WTC11 (cell line): Measurements from ENCODE around the gene ST6GALNAC2. TPM values are rescaled to one million over a fixed set of nuclear protein-coding genes. Genes with fewer than 3 reads are reported as not detected.

Experiments used
- ATAC-seq: fragments of 200-7000 bp; cut with Tn5 transposase; 2 replicates; pipeline ENCODE4 v1.10.0; 2021; ENCODE audit warnings: mild to moderate bottlenecking, moderate library complexity
- CTCF ChIA-PET: fragments of 300-600 bp; sonication (Branson Sonifier 250); formaldehyde crosslinking; loops from one replicate; lab custom pipeline; 2021; ENCODE audit warnings: antibody characterized with exemption; lab: Charles Lee
- POLR2A ChIA-PET: fragments of 350-600 bp; sonication (Branson Sonifier 250); formaldehyde crosslinking; loops from one replicate; lab custom pipeline; 2021; ENCODE audit warnings: antibody characterized with exemption; lab: Charles Lee
- DNase-seq: peaks from one replicate; pipeline ENCODE4 v3.0.0; 2021; ENCODE audit warnings: low spot score
- H3K27ac Mint-ChIP-seq: 2 replicates; pipeline ENCODE4 v1.8.0; 2021; ENCODE audit warnings: mixed read lengths
- H3K27me3 Mint-ChIP-seq: 2 replicates; pipeline ENCODE4 v1.8.0; 2021; ENCODE audit warnings: low read depth, mild to moderate bottlenecking, moderate library complexity, mixed read lengths
- H3K36me3 Mint-ChIP-seq: 2 replicates; pipeline ENCODE4 v1.8.0; 2021; ENCODE audit warnings: mixed read lengths
- H3K4me1 Mint-ChIP-seq: 2 replicates; pipeline ENCODE4 v1.8.0; 2022; ENCODE audit warnings: mixed read lengths
- H3K4me3 Mint-ChIP-seq: 2 replicates; pipeline ENCODE4 v1.8.0; 2021; ENCODE audit warnings: mild to moderate bottlenecking, moderate library complexity, mixed read lengths
- H3K9me3 Mint-ChIP-seq: 2 replicates; pipeline ENCODE4 v1.8.0; 2021; ENCODE audit warnings: mixed read lengths
- ETV6 ChIP-seq: sonication (generic); formaldehyde crosslinking; IDR thresholded peaks from 2 replicates; pipeline ENCODE4 v1.8.1; 2022; ENCODE audit warnings: mild to moderate bottlenecking, missing genetic modification reagents
- RELA ChIP-seq: sonication (generic); formaldehyde crosslinking; IDR thresholded peaks from 2 replicates; pipeline ENCODE4 v1.8.1; 2022; ENCODE audit warnings: missing genetic modification reagents, mild to moderate bottlenecking, borderline replicate concordance
- TP53 ChIP-seq: sonication (generic); formaldehyde crosslinking; IDR thresholded peaks from 2 replicates; pipeline ENCODE4 v1.8.1; 2023; ENCODE audit warnings: mild to moderate bottlenecking, missing genetic modification reagents
- ZBTB21 ChIP-seq: sonication (generic); formaldehyde crosslinking; IDR thresholded peaks from 2 replicates; pipeline ENCODE4 v1.8.1; 2023; ENCODE audit warnings: mild to moderate bottlenecking, missing genetic modification reagents, borderline replicate concordance
- ZNF121 ChIP-seq: sonication (generic); formaldehyde crosslinking; IDR thresholded peaks from 2 replicates; pipeline ENCODE4 v1.8.0; 2023; ENCODE audit warnings: missing genetic modification reagents
- total RNA-seq: library from RNA; stranded (reverse); gene quantifications from 3 replicates; pipeline ENCODE4 v1.2.3, GENCODE V29; 2021
- TF ChIP-seq, protein P1 (sequence below): fragments of 250-450 bp; sonication (Bioruptor Pico); IDR thresholded peaks from 2 replicates; pipeline ENCODE4 v1.9.0; 2021; ENCODE audit warnings: mild to moderate bottlenecking
- TF ChIP-seq, protein P2 (sequence below): sonication (generic); formaldehyde crosslinking; IDR thresholded peaks from 2 replicates; pipeline ENCODE4 v1.8.0; 2022; ENCODE audit warnings: mild to moderate bottlenecking, missing genetic modification reagents
- TF ChIP-seq, protein P3 (sequence below): sonication (generic); formaldehyde crosslinking; IDR thresholded peaks from 2 replicates; pipeline ENCODE4 v1.8.0; 2022; ENCODE audit warnings: missing genetic modification reagents
- TF ChIP-seq, protein P4 (sequence below): fragments of 250-450 bp; sonication (Bioruptor Pico); IDR thresholded peaks from 2 replicates; pipeline ENCODE4 v1.9.0; 2021; ENCODE audit warnings: moderate library complexity, mild to moderate bottlenecking, inconsistent platforms, borderline replicate concordance
- TF ChIP-seq, protein P5 (sequence below): sonication (generic); formaldehyde crosslinking; IDR thresholded peaks from 2 replicates; pipeline ENCODE4 v1.8.1; 2022; ENCODE audit warnings: mild to moderate bottlenecking, moderate library complexity, missing genetic modification reagents
- TF ChIP-seq, protein P6 (sequence below): sonication (generic); formaldehyde crosslinking; IDR thresholded peaks from 2 replicates; pipeline ENCODE4 v1.8.1; 2022; ENCODE audit warnings: low read depth, mild to moderate bottlenecking, moderate library complexity, missing genetic modification reagents, borderline replicate concordance
- TF ChIP-seq, protein P7 (sequence below): sonication (generic); formaldehyde crosslinking; IDR thresholded peaks from 2 replicates; pipeline ENCODE4 v1.8.0; 2022; ENCODE audit warnings: mild to moderate bottlenecking, missing genetic modification reagents
- TF ChIP-seq, protein P8 (sequence below): sonication (generic); formaldehyde crosslinking; conservative IDR thresholded peaks from 2 replicates; pipeline ENCODE4 v1.8.1; 2022; ENCODE audit warnings: mild to moderate bottlenecking, missing genetic modification reagents
- TF ChIP-seq, protein P9 (sequence below): sonication (generic); formaldehyde crosslinking; IDR thresholded peaks from 2 replicates; pipeline ENCODE4 v1.8.1; 2023; ENCODE audit warnings: mild to moderate bottlenecking, missing genetic modification reagents
- TF ChIP-seq, protein P10 (sequence below): sonication (generic); formaldehyde crosslinking; IDR thresholded peaks from 2 replicates; pipeline ENCODE4 v1.8.1; 2023; ENCODE audit warnings: mild to moderate bottlenecking, missing genetic modification reagents, moderate library complexity

The ST6GALNAC2 gene
- total RNA-seq, 1 experiment from 2014 or later, result not detected

DNA sequence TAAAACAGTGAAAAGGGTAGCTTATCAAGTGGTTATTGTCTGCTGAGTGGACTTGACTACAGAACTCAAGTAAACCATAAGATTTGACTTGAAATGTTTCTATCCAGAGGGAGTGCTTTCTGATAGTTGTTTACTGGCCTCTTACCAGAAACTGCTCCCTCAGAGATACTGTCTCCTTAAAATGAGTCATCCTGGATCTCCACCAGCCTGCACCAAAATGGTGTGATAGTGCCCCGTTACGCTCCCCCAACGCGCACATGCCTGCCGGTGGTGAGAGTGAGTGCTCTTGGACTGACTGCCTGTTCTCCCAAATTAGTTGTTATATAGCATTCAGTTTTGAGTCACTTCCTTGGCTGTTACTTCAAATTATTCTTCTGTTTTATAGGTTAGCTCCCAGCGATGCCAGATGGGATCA, 22.9 kb downstream of the ST6GALNAC2 start:
- no peak overlapping the region; the same call in 1 of the 2 replicates for H3K4me3 Mint-ChIP-seq
- ChIA-PET CTCF (no interaction called here), POLR2A (interaction anchor here (0.7 to 1.0 kb wide), 2 partner anchors 34 to 459 kb away, joined by 3 to 4 read pairs; partner anchors contain the start of gene EXOC7)
- peaks cover 74% of the 10 kb centered on the region for H3K36me3 Mint-ChIP-seq
- no peak for DNase-seq
- H3K9me3 Mint-ChIP-seq, result no peaks in the 10 kb centered on the region
- H3K27ac Mint-ChIP-seq, result peak overlapping the region; percentile 77
- TF ChIP-seq ZBTB21 (CRISPR knock-in tag), result no peak
- TF ChIP-seq, protein P1, sequence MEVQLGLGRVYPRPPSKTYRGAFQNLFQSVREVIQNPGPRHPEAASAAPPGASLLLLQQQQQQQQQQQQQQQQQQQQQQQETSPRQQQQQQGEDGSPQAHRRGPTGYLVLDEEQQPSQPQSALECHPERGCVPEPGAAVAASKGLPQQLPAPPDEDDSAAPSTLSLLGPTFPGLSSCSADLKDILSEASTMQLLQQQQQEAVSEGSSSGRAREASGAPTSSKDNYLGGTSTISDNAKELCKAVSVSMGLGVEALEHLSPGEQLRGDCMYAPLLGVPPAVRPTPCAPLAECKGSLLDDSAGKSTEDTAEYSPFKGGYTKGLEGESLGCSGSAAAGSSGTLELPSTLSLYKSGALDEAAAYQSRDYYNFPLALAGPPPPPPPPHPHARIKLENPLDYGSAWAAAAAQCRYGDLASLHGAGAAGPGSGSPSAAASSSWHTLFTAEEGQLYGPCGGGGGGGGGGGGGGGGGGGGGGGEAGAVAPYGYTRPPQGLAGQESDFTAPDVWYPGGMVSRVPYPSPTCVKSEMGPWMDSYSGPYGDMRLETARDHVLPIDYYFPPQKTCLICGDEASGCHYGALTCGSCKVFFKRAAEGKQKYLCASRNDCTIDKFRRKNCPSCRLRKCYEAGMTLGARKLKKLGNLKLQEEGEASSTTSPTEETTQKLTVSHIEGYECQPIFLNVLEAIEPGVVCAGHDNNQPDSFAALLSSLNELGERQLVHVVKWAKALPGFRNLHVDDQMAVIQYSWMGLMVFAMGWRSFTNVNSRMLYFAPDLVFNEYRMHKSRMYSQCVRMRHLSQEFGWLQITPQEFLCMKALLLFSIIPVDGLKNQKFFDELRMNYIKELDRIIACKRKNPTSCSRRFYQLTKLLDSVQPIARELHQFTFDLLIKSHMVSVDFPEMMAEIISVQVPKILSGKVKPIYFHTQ (CRISPR knock-in tag), result no peak
- TF ChIP-seq, protein P2, sequence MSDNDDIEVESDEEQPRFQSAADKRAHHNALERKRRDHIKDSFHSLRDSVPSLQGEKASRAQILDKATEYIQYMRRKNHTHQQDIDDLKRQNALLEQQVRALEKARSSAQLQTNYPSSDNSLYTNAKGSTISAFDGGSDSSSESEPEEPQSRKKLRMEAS (CRISPR knock-in tag), result no peak
- TF ChIP-seq, protein P3, sequence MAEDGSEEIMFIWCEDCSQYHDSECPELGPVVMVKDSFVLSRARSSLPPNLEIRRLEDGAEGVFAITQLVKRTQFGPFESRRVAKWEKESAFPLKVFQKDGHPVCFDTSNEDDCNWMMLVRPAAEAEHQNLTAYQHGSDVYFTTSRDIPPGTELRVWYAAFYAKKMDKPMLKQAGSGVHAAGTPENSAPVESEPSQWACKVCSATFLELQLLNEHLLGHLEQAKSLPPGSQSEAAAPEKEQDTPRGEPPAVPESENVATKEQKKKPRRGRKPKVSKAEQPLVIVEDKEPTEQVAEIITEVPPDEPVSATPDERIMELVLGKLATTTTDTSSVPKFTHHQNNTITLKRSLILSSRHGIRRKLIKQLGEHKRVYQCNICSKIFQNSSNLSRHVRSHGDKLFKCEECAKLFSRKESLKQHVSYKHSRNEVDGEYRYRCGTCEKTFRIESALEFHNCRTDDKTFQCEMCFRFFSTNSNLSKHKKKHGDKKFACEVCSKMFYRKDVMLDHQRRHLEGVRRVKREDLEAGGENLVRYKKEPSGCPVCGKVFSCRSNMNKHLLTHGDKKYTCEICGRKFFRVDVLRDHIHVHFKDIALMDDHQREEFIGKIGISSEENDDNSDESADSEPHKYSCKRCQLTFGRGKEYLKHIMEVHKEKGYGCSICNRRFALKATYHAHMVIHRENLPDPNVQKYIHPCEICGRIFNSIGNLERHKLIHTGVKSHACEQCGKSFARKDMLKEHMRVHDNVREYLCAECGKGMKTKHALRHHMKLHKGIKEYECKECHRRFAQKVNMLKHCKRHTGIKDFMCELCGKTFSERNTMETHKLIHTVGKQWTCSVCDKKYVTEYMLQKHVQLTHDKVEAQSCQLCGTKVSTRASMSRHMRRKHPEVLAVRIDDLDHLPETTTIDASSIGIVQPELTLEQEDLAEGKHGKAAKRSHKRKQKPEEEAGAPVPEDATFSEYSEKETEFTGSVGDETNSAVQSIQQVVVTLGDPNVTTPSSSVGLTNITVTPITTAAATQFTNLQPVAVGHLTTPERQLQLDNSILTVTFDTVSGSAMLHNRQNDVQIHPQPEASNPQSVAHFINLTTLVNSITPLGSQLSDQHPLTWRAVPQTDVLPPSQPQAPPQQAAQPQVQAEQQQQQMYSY (CRISPR knock-in tag), result no peak
- TF ChIP-seq ZNF121, result no peak
- TF ChIP-seq, protein P4, sequence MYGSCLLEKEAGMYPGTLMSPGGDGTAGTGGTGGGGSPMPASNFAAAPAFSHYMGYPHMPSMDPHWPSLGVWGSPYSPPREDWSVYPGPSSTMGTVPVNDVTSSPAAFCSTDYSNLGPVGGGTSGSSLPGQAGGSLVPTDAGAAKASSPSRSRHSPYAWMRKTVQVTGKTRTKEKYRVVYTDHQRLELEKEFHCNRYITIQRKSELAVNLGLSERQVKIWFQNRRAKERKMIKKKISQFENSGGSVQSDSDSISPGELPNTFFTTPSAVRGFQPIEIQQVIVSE, result no peak
- TF ChIP-seq, protein P5, sequence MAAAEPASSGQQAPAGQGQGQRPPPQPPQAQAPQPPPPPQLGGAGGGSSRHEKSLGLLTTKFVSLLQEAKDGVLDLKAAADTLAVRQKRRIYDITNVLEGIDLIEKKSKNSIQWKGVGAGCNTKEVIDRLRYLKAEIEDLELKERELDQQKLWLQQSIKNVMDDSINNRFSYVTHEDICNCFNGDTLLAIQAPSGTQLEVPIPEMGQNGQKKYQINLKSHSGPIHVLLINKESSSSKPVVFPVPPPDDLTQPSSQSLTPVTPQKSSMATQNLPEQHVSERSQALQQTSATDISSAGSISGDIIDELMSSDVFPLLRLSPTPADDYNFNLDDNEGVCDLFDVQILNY, result no peak
- TF ChIP-seq, protein P6, sequence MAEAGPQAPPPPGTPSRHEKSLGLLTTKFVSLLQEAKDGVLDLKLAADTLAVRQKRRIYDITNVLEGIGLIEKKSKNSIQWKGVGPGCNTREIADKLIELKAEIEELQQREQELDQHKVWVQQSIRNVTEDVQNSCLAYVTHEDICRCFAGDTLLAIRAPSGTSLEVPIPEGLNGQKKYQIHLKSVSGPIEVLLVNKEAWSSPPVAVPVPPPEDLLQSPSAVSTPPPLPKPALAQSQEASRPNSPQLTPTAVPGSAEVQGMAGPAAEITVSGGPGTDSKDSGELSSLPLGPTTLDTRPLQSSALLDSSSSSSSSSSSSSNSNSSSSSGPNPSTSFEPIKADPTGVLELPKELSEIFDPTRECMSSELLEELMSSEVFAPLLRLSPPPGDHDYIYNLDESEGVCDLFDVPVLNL, result no peak
- TF ChIP-seq, protein P7, sequence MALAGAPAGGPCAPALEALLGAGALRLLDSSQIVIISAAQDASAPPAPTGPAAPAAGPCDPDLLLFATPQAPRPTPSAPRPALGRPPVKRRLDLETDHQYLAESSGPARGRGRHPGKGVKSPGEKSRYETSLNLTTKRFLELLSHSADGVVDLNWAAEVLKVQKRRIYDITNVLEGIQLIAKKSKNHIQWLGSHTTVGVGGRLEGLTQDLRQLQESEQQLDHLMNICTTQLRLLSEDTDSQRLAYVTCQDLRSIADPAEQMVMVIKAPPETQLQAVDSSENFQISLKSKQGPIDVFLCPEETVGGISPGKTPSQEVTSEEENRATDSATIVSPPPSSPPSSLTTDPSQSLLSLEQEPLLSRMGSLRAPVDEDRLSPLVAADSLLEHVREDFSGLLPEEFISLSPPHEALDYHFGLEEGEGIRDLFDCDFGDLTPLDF, result no peak
- H3K4me1 Mint-ChIP-seq, result peaks cover 61% of the 10 kb centered on the region
- H3K27me3 Mint-ChIP-seq, result no peaks in the 10 kb centered on the region
- ATAC-seq, result no peak

DNA sequence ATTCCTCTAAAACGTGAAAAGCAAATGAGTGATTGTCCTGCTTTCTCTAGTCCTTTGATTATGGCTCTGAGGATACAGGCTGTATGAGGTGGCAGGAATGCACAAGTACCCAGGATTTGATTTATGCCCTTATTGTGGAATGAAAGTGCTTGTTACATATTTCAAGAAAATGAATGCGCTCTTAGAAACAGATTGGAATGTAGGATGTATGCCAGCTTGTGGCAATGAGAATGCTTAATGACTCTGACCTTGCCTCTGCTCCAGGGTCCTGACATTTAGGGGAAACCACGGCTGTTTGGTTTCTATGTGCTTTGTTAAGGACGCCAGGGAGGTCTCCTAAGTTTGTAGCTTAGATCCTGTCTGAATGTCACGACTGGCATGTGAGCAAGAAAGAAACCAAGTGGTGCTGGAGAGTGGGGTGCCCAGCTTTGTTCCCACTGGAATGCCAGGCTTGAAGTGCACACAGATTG, 23.8 kb downstream of the ST6GALNAC2 start:
- ChIA-PET POLR2A (interaction anchor here (1.0 kb wide), 1 partner anchor 458 kb away, joined by 3 read pairs; the partner anchor contains the start of gene EXOC7), CTCF (interaction anchor here (0.9 to 1.6 kb wide), 3 partner anchors 62 to 146 kb away, joined by 3 to 6 read pairs (median 4); no protein-coding TSS in a partner anchor)
- ATAC-seq (no peak), DNase-seq (no peak)
- Mint-ChIP-seq H3K27me3 (no peaks in the 10 kb centered on the region), H3K36me3 (peaks cover 76% of the 10 kb centered on the region), H3K9me3 (no peaks in the 10 kb centered on the region), H3K4me3 (0 out of 2 replicates have a peak overlapping the region, but pooled peaks have one; percentile 7), H3K27ac (peak overlapping the region; percentile 43), H3K4me1 (peaks cover 54% of the 10 kb centered on the region)
- TF ChIP-seq RELA (CRISPR knock-in tag) (no peak), ETV6 (no peak), TP53 (CRISPR knock-in tag) (no peak)
- TF ChIP-seq, protein P8, sequence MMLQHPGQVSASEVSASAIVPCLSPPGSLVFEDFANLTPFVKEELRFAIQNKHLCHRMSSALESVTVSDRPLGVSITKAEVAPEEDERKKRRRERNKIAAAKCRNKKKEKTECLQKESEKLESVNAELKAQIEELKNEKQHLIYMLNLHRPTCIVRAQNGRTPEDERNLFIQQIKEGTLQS (CRISPR knock-in tag), result no peak
- TF ChIP-seq, protein P9, sequence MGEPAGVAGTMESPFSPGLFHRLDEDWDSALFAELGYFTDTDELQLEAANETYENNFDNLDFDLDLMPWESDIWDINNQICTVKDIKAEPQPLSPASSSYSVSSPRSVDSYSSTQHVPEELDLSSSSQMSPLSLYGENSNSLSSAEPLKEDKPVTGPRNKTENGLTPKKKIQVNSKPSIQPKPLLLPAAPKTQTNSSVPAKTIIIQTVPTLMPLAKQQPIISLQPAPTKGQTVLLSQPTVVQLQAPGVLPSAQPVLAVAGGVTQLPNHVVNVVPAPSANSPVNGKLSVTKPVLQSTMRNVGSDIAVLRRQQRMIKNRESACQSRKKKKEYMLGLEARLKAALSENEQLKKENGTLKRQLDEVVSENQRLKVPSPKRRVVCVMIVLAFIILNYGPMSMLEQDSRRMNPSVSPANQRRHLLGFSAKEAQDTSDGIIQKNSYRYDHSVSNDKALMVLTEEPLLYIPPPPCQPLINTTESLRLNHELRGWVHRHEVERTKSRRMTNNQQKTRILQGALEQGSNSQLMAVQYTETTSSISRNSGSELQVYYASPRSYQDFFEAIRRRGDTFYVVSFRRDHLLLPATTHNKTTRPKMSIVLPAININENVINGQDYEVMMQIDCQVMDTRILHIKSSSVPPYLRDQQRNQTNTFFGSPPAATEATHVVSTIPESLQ (CRISPR knock-in tag), result no peak
- TF ChIP-seq, protein P10, sequence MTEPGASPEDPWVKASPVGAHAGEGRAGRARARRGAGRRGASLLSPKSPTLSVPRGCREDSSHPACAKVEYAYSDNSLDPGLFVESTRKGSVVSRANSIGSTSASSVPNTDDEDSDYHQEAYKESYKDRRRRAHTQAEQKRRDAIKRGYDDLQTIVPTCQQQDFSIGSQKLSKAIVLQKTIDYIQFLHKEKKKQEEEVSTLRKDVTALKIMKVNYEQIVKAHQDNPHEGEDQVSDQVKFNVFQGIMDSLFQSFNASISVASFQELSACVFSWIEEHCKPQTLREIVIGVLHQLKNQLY (CRISPR knock-in tag), result no peak
